Hematopoietic multipotent progenitor cell treated with erythropoietin and hydrocortisone succinate and interleukin-3 and kit ligand, for 17 days (in vitro differentiated cells): ENCODE results near the gene KIAA1958.

Source experiments
- DNase-seq: peaks from one replicate; pipeline ENCODE4 v3.0.0-alpha.2; 2015; ENCODE audit warnings: low spot score

KIAA1958 gene, protein sequence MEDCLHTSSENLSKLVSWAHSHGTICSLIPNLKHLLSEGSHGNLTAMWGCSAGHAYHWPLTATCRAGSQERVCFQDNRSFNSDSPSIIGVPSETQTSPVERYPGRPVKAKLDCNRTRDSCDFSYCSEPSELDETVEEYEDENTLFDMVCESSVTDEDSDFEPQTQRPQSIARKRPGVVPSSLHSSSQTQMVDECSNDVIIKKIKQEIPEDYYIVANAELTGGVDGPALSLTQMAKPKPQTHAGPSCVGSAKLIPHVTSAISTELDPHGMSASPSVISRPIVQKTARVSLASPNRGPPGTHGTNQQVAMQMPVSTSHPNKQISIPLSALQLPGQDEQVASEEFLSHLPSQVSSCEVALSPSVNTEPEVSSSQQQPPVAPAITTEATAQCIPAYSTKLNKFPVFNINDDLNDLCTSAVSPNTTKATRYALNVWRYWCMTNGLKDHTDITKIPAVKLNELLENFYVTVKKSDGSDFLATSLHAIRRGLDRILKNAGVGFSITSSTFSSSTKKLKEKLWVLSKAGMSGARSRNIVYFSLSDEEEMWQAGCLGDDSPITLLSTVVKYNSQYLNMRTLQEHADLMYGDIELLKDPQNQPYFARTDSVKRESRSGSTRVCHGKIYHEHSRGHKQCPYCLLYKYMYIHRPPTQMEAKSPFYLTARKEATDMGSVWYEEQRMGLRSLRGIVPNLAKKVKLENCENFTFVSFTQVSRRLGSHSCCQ

DNA sequence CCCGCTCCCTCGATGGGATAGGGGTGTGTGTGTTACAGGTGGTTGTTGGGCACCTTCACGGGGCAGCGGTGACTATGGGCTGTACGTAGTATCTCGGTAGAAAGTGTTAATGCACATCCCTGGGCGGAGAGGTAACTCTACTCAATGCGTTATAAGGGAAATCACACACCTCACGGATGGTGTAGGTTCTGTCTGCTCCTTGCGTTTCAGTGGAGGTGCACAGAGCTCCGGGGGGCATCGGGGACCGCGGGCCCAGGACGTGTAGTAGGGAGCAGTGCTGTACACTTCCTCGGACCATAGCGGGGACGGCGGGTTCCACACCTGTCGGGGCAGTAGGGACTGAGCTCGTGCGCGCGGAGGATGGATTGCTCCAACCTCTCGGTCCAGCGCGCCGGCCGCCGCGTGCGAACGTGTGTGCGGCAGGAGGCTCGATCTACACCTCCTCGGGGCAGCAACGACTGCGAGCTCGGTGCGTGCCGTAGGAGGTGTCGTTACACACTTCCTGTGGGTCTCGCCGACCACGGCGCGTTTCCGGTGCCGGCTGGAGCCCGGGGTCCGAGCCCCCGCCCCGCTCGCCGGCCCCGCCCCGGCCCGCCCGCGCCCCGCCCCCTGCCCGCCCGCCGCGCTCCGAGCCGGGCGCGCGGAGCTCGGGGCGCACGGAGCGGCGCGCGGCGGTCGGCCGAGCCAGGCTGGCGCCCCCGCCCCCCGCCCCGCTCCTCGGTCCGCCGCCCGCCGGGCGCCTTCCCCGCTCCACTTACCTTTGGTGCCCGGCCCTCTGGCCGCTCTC, at the start of gene KIAA1958:
Gene KIAA1958, plus strand, starts transcription at position 607 of the 787 bp plus-strand sequence. CDS start 87,254 bp downstream, outside the sequence.
- peak; percentile 8 for DNase-seq

- no peak for DNase-seq
These were observed 49.2 kb upstream of the KIAA1958 start for GRCh38 chr9:112437406-112437805.

DNA sequence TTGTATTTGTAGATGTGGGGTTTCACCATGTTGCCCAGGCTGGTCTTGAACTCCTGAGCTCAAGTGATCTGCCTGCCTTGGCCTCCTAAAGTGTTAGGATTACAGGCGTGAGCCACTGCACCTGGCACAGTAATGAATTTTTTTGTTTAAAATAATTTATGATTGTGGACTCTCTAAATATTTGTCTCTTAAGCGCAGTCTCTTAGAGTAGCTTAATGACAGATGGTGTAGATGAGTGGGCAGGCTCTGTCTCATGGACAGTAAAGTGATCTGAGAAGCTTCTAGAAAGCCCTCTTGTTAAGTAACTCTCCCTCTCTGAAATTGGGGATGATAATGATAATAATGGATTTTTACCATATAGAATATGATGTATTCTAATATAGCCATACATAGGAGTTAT, 47.5 kb upstream of the KIAA1958 start:
- no peak for DNase-seq

- DNase-seq, result no peak
These were observed 46.8 kb upstream of the KIAA1958 start for GRCh38 chr9:112439825-112440224.

DNA sequence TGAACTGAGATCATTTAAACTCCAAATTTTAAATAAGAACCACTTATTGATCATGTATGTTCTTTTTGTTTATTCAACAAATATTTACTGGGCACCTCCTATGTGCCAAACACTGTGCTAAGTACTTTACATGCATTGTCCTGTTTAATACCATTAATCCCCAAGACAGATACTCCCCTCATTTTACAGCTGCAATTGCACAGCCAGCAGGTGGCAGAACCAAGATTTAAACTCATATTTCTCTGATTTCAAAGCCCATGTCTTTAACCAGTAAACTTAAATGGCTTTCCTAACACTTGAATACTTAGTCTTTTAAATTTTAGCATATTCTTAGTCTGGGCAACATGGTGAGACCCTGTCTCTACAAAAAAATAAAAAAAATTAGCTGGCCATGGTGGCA, 43.4 kb upstream of the KIAA1958 start:
- no peak for DNase-seq

DNA sequence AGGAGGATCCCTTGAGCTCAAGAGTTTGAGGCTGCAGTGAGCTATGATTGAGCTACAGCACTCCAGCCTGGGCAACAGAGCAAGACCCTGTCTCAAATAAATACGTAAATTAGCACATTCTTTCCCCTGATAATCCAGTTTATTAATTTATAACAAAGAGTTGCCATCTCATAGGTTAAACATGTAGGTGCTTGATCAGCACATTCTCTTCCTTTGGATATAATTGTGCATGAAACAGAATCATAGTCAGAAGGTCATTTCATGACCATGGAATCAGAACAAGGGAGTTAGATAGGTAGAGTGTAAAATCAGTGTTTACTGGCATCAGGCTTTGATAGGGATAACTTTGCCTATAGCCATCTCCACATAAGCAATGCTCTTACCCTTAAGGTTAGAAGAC, 43.0 kb upstream of the KIAA1958 start:
- DNase-seq, result no peak

DNA sequence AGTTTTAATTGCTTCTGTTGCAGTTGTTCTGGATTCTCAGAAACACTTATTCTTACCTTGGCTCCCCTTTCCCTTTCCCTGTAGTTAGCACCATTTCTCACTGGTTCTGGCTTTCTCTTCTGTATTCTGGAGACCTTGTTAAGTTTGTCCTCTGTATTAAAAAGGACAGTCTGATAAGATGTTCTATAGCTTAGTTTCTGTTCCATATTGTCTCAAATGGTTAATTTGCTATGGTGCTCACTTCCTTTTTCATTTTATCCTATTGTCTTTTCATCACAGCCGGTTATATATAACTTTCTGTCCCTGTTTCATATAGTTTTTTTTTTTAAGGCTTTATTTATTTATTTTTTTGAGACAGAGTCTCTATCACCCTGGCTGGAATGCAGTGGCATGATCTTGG, 41.4 kb upstream of the KIAA1958 start:
- no peak for DNase-seq

DNA sequence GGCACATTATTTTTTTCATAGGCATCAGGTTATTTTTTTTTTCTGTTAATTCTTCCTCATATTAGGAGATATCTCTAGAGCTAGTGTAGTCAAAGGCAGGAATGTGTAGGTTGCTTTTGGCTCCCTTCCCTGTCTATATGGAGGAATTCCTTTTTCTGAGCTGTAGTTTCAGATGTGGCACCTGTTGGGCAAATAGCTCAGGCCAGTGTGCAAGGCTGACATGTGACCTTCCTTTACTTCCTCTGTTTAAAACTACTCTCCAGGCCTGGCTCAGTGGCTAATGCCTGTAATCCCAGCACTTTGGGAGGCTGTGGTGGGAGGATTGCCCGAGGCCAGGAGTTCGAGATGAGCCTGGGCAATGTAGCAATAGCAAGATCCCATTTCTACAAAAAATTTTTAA, 40.5 kb upstream of the KIAA1958 start:
- DNase-seq, result no peak

GRCh38 chr9:112446526-112446925, 40.1 kb upstream of the KIAA1958 start:
- DNase-seq, result no peak

- no peak for DNase-seq
These were observed 39.3 kb upstream of the KIAA1958 start for GRCh38 chr9:112447283-112447761.

- DNase-seq, result no peak
These were observed 23.8 kb upstream of the KIAA1958 start for GRCh38 chr9:112462855-112463254.

GRCh38 chr9:112465352-112465751, 21.3 kb upstream of the KIAA1958 start:
- DNase-seq, result no peak

DNA sequence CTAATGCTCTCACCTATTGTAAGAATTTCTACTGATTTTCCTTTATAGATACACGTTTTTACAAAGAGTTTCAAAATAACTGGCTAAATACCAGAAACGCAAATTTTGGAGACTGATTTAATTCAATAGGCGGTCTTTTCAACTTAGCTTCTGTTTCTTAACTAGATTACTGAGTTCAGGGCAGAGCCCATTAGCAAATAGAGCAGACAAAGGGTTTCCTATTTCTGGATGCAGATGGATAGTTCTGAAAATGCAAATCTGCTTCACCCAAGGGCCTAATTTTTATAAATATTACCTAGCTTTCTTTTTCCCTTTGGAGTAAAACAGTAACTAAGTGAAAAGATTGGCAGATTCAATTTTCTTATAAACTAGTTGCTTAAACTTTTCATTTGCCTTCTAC, 13.6 kb upstream of the KIAA1958 start:
- DNase-seq, result no peak

- no peak for DNase-seq
These were observed 12.6 kb upstream of the KIAA1958 start for GRCh38 chr9:112473986-112474385.

DNA sequence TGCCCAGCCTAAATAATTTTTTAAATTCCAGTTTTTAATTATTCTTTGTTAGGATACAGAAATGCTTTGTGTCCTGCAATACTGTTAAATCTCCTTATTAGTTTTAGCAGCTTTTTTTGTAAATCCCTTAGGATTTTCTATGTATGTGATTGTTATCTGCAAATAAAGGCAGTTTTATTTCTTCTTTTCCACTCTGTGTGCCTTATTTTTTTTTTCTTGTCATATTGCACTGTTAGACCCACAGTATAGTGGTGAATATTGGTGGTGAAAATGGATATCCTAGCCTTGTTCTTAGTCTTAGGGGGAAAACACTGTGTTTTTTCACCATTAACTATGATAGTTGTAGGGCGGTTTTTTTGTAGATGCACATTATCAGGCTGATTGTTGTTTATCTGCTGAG, 11.3 kb upstream of the KIAA1958 start:
- DNase-seq, result no peak

- DNase-seq, result no peak
These were observed 9.3 kb upstream of the KIAA1958 start for GRCh38 chr9:112477330-112477729.

DNA sequence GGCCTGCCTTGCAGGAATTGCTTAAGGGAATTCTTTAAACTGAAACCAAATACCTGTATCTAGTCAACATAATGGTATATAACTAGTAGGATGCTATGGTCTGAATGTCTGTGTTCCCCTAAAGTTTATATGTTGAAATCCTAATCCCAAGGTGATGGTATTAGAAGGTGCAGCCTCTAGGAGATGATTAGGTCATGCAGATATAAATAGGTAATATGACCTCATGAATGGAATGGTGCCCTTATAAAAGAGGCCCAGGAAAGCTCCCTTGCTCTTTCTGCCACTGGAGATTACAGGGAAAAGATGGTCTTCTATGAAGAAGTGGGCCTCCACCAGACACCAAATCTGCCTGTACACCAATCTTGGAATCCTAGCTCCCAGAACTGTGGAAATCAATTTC, 7.4 kb upstream of the KIAA1958 start:
- DNase-seq, result no peak

DNA sequence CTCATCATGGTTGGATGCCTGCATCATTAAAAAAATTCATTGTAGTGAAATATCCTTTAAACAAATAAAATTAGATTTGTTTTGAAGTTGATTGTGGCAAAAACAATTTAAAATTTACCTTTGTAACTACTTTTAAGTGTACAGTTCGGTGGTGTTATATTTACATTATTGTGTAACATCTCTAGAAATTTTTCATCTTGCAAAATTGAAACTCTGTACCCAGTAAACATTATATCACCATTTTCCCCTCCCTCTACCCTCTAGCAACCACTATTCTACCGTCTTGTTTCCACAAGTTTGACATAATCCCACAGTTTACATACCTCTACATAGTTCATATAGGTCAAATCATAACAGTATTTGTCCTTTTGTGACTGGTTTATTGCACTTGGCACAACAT, 2.0 kb upstream of the KIAA1958 start:
- no peak for DNase-seq

GRCh38 chr9:112485574-112485973, 1.1 kb upstream of the KIAA1958 start:
- no peak for DNase-seq

DNA sequence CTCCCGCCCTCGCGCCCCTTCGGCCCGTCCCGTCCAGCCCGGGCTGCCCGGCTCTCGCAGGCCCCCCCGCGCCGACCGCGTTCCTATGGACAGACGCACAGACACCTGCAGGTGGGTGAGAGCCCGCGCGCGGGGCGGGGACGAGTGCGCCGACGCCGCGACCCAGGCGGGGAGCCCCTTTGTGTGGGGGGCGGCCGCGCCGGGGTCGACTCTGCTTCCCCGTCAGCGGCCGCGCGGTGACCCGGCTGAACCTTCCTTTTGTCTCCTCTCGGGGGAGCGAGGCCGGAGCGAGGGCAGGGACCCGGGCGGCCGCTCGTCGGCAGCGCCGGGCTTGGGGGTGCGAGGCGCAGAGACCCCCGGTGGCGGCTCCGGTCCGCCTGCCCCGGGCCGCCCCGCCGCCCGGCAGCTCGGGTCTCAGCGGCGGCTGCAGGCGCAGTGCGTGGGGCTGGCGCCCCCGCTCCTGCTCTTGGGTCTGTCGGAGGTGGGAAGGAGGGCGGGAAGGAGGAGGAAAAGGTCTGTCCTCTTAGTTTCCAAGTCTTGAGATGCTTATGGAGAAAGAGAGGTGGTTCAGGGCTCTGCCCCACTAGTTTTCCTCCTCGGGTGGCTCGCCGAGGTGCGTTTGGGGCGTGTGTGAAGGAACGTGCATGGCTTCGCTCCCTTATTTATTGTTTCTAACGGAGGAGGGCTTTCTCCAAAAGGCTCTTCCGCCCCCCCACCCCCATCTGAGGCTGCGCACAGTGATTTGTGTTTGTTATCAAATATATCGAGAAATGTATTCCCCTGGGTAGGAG, 576 bp downstream of the KIAA1958 start:
- DNase-seq, result no peak

GRCh38 chr9:112487799-112488340, 1.2 kb downstream of the KIAA1958 start:
- DNase-seq, result no peak
